Mucosa of descending colon (tissue), 3 donors: Measurements from ENCODE around the gene LOXL3. TPM values are rescaled to one million over a fixed set of nuclear protein-coding genes. Genes with fewer than 3 reads are reported as not detected.

Experiments
- ATAC-seq: fragments of 200-7000 bp; cut with Tn5 transposase; one replicate; pipeline ENCODE4 v1.9.1; 2020; ENCODE audit warnings: mild to moderate bottlenecking, moderate library complexity
- DNase-seq, 3 donors: peaks; one replicate each; pipeline ENCODE4 v3.0.0-alpha.2; 2020
- H3K36me3 ChIP-seq: fragments of 200-600 bp; one replicate; pipeline ENCODE4 v1.8.0; 2021; ENCODE audit warnings: low read depth, mild to moderate bottlenecking
- H3K4me1 ChIP-seq: fragments of 200-600 bp; one replicate; pipeline ENCODE4 v1.8.0; 2021; ENCODE audit warnings: low read depth, mild to moderate bottlenecking
- H3K4me3 ChIP-seq: fragments of 200-600 bp; one replicate; pipeline ENCODE4 v1.8.0; 2021; ENCODE audit warnings: mild to moderate bottlenecking
- H3K9me3 ChIP-seq: fragments of 200-600 bp; one replicate; pipeline ENCODE4 v1.8.0; 2021; ENCODE audit warnings: mild to moderate bottlenecking
- CTCF ChIP-seq: fragments of 200-600 bp; IDR thresholded peaks from one replicate; pipeline ENCODE4 v1.8.0; 2022; ENCODE audit warnings: antibody characterized with exemption, mild to moderate bottlenecking
- intact Hi-C, 2 donors: fragments of 100-400 bp; cut with DNase I in 1 of 2; cut with micrococcal nuclease in 1 of 2; formaldehyde crosslinking; loops; one replicate each; pipeline versions ENCODE4 v1.11.0 to v1.11.1; 2022; cut with DNase I, micrococcal nuclease
- total RNA-seq, 3 donors: library from RNA; stranded (reverse); fragmentation: NEBNext Ultra II Directional in 2 of 3; extraction: Animal tissue kit (Norgen Biotek cat#: 25700) in 2 of 3; gene quantifications; one replicate each; pipeline versions ENCODE4 v1.2.1 to v1.2.4, GENCODE V29; 2021 to 2023
- donor health status: DM: no; HTN: no; CAD: no; lungs with moderate emphysema.
- donor health status: DM: no; HTN: no; CAD: no.
- donor health status: DM: no; HTN: yes; CAD: no.

LOXL3 gene
- total RNA-seq, 3 donors from 2014 or later = 2.2 to 6.9 (median 4.4) TPM

GRCh38 chr2:74551530-74551929 lies 2.2 kb downstream of the LOXL3 start:
- no peak overlapping the region for H3K4me3 ChIP-seq
- H3K36me3 ChIP-seq = no peaks in the 10 kb centered on the region
- H3K9me3 ChIP-seq = no peaks in the 10 kb centered on the region
- no peak for DNase-seq
- TF ChIP-seq CTCF = no peak
- ATAC-seq = no peak
- peaks cover 19% of the 10 kb centered on the region for H3K4me1 ChIP-seq
- intact Hi-C loops = no loop called here

- intact Hi-C loops = no loop called here
- H3K4me1 ChIP-seq = peaks cover 13% of the 10 kb centered on the region
- TF ChIP-seq CTCF = no peak
Measured at GRCh38 chr2:74550231-74550630, 3.5 kb downstream of the LOXL3 start.

GRCh38 chr2:74548900-74549826 lies 4.6 kb downstream of the LOXL3 start:
- intact Hi-C loops = no loop called here
- no peak overlapping the region for H3K4me3 ChIP-seq
- H3K4me1 ChIP-seq = peaks cover 10% of the 10 kb centered on the region
- ATAC-seq (peak; percentile 88), DNase-seq (peak; percentile 78 to 85 (median 78))
- TF ChIP-seq CTCF = no peak
- no peaks in the 10 kb centered on the region for H3K36me3 ChIP-seq
- H3K9me3 ChIP-seq = no peaks in the 10 kb centered on the region

More at GRCh38 chr2:74550231-74550630, 3.5 kb downstream of the LOXL3 start:
- no peak for DNase-seq
- Histone ChIP-seq H3K9me3 (no peaks in the 10 kb centered on the region), H3K36me3 (no peaks in the 10 kb centered on the region), H3K4me3 (no peak overlapping the region)
- no peak for ATAC-seq

GRCh38 chr2:74548285-74548899 lies 5.3 kb downstream of the LOXL3 start:
- ATAC-seq = no peak
- Histone ChIP-seq H3K4me1 (peaks cover 10% of the 10 kb centered on the region), H3K36me3 (no peaks in the 10 kb centered on the region), H3K9me3 (no peaks in the 10 kb centered on the region), H3K4me3 (no peak overlapping the region)
- DNase-seq = no peak
- intact Hi-C loops = no loop called here
- no peak for TF ChIP-seq CTCF

GRCh38 chr2:74546004-74546403 lies 7.7 kb downstream of the LOXL3 start:
- intact Hi-C loops = no loop called here
- H3K4me1 ChIP-seq = peaks cover 10% of the 10 kb centered on the region

More at GRCh38 chr2:74546004-74546403, 7.7 kb downstream of the LOXL3 start:
- Histone ChIP-seq H3K36me3 (no peaks in the 10 kb centered on the region), H3K4me3 (no peak overlapping the region), H3K9me3 (no peaks in the 10 kb centered on the region)
- ATAC-seq (no peak), DNase-seq (no peak)
- TF ChIP-seq CTCF = no peak
